ENCODE data around the gene GRIN2C.

GRIN2C gene

DNA sequence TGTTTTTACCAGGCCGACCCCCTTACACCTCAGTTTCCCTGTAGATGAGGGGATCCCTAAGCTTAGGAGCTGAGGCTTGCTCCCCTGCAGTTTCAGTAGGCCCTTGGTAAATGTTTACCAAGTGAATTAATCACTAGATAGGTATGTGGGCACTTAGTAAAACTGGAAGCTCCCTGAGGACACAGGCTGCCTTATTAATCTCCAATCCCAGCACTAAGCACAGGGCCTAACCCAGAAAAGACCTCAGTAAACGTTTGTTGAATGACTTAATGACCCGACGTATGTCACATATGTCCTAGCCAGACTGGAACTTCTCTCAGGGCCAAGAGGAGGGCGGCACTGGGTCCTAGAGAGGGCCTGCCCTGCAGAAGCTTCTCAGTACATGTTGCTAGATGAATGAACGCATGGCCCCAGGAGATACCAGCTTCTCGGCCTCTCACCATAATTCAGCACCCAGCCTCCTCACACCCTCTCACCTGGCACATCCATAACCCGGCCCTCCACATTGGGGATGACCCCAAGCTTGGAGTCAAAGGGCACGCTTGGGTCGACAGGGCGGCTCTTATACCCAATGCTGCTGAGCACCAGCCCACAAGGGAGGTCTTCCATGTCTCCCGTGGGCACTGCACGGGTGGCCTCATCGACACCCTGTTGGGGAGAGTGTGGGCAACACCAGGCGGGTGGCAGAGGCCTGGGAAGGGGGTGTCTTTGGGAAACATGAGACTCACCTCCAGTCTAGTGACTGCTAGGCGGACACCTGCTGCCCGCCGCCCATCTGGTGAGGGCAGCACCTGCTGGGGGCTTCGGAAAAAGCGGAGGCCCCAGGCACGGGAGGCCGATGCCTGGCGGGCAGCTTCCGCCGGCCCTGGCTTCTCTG lies 4.0 kb upstream of the GRIN2C start:
- DNase-seq = no peak

DNA sequence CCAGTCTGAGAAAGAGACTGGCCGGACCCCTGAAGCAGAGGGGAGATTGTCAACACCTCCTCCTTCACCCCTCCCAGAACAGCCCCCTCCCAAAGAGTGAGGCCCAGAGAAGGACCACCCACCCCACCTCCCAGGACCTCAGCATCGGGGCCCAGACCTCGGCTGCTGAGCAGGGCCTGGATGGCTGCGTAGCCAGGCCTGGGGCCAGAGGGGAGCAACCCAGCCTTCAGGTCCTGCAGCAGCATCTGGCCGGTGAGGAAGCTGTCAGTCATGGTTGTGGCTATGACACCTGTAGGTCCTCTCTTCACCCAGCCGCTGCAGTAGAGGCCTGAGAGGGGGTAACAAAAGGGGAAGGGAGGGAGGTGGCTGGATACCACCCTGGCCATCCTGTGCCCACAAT lies 3.2 kb upstream of the GRIN2C start:
- no peak for DNase-seq

DNA sequence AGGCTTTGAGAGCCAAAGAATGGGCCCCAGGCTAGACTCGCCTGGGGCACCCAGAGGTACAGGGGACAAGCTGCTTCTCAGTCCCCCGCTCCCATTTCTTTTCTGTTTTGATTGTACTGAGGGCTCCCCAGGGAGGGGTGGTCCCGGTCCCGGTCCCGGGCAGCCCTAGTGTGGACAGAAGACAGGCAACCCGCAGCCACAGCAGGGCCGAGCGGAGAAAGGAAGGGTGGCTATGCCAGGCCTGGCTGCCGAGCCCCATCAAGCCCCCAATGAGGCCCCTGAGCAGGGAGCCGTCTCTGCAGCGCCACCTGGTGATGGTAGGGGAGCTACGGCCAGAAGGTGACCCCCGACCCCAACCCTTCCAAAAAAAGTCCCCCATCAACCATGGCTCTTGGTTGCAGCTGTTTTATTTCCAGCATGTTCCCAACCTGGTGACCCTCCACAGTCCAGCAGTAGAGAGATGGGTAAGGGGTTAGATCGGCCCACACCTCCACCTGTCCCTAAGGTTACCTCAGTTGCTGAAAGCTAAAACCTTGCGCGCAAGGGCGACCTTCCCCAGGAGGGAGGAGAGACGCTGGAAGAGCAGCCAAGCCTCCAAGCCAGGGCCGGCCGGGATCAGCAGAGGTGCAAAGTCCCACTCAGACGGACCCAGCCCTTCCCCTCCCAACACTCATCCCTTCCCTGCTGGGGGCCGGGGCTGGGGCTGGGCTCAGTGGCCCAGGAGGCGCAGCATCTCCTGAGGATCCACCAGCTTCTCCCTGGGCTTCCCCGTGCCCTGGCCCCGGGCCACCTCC lies 2.6 kb upstream of the GRIN2C start:
- DNase-seq = peak; percentile 66

DNA sequence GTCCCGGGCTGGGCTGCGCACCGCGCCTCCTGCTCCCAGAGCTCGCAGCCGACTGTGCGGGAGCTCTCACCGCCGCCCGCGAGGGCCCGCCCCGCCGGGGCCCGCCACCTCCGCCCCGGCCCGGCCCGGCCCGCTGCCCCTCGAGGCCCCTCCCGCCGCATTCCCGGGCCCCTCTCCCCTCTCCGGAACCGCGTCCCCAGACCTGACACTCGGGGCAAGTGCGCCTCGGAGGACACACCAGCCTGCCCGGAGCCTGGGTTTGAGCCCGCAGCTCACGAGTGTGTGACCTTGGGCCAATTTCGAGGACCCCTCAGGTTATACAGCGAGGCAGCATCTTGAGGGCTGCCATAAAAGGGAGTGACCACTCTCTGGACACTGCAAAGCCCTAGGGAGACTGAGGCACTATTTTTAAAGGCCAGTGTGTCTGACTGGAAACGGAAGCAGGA lies 2.0 kb upstream of the GRIN2C start:
- DNase-seq = no peak

DNA sequence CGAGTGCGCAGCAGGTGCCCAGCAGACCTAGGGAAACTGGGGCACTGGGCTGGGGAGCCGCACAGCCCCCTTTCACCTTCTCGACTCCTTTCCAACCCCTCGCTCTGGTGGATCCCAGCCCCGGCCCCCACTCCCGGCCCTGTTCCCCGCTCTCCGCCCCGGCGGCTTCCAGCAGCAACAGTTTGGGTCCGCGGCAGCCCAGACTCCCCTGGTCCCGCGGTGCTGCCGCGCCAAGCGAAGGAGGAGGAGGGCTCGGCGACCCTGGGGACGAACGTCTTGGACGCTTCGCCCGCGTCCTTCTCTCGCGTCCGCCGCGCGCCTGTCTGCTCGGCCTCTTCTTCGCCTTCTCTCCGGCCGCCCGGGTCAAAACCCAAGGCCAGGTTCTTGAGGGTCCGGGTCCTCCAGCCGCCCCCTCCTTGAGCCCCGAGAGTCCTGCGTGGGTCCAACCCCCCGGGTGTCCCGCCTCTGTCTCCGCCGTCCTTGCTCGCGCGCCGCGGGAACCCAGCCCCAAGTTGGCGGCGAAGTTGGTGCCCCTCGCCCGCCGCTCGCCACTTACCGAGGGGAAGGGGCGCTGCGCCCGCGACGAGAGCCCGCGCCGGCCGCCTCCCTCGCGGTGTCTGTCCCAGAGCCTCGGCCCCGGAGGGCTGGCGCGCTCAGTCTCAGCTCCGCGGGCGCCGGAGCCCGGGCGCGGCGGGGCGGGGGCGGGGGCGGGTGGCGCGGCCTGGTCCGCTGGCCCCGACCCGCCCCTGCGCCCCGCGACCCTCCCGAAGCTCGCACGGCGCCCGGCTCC lies 1.4 kb upstream of the GRIN2C start:
- no peak for DNase-seq

DNA sequence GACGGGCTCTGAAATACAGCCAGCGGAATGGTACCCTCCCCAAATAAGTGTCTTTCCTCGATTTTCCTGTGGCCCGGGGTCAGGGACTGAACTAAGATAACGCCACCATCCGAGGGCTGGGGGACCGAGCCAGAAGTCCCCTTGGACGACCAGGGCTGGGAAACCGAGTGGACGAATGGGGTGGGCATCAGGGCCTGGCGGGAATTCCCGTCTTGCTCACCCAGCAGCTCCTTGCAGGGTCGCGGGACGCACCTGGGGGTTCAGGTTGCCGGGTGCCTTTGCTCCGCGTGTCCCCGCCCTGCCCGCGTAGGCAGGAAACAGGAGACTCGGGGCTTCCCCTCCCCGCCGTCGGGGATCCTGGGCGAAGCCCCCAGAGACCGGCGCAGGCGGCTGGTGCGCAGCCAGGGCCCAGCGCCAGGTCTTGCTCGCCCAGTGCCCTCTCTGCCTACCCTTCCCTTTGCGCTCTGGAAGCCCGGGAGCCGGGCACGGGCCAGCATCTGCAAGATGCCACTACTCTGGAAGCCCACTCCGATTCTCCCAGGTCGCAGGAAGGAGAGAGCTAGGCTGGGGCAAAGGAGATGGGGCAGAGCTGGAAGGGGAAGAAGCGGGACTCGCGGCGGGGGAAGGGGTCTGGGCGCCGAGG lies 665 bp upstream of the GRIN2C start:
- no peak for DNase-seq

DNA sequence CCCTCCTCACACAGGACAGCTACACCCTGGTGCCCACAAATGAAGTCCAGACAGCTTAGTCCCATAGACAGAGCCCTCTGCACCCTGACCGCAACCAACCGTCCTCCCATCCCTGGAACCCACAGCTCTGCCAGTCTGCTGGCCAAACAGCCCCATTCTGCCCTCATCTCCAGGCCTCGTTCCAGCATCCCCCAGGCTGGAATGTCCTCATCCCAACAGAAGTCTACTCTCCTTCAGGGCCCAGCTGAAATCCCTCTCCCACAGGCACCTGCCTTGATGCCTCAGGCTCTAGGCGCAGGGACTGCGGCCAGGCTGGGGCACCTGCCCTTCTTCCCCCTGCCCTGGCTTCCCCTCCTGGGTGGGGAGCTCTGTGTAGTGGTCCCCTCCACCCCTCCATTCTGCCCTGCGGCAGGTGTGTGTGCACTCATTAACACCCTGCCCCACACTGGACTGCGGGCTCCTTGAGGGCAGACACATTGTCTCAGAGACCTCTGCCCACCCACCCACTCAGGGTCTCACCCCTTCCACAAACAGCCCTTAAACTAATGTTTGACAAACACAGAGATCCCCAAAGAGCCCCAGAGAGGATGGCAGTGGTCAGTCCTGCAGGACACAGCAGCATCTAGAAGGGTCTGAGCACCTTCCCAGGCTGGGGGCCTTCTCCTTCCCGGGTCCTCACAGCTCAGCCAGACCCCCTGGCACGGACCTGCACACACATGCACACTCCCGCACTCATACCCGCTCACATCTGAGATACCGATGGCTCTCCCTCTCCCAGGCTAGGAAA lies 820 bp downstream of the GRIN2C start:
- DNase-seq = no peak

DNA sequence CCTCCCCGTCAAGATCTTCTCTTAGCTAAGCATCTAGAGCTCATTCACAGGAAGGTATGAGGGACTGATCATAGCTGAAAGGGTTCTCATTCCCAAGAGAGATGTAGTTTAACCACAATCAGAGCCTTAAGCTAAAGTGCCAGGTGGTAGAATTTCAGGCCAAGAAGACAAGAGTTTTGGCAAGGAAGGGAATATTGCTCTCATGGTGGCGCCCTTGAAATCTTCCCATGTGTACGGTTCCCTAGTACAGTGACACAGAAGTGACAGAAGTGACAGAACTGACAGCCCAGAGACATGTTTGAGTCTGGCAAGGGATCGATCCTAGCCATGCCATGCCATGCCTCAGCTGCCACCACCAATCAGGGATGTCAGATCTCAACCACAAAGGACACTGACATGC lies 2.5 kb downstream of the GRIN2C start:
- no peak for DNase-seq

DNA sequence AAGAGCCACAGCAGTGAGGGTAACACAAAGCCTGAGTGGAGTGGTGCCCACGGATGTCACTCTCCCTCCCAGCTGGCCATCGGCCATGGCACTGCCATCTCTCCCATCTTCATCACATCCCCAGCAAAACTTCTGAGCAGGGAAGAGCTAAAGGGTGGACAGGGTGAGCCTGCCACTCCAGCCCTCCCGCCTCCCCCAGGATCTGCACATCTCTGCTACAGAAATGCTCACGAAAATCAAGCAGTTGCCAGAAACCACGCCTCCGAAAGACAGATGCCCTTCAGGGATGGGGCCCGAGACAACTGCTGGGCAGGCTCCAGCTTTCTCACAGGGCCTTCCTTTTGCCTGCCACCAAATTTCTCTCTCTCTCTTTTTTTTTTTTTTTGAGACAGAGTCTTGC lies 3.6 kb downstream of the GRIN2C start:
- no peak for DNase-seq

DNA sequence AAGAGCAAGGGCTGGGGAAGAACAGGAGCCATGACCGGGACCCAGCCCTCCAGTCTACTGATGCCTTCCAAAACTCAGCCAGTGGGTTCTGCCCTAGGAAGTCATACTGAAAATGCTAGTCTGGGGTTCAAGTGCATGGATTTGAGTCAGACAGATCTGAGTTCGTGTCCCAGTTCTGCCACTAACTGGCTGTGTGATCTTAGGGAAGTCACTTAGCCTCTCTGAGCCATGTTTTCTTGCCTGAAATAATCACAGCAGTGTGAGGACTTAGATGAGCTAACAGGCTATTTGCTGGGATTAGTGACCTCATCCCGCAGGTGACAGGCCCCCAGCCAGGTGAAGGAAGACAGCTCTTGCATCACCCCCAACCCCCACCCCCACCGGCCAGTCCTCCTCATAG lies 4.4 kb downstream of the GRIN2C start:
- no peak for DNase-seq

DNA sequence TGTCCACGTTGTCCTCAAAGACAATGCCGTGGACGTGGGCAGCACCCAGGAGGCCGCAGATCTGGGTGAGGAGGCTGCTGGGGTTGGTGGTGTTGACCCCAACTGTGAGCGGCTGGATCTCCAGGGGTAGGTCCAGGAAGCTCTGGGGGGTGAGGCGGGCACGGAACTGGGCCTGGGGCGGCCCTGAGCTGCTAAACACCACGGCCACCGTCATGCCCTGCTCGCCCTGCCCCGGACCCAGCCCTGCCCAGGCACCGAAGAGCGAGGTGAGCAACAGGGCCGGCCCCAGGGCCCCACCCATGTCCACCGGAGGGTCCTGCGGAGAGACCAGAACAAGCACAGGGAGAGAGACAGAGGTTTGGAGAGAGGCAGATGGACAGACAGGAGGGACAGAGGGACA lies 4.9 kb downstream of the GRIN2C start:
- no peak for DNase-seq

DNA sequence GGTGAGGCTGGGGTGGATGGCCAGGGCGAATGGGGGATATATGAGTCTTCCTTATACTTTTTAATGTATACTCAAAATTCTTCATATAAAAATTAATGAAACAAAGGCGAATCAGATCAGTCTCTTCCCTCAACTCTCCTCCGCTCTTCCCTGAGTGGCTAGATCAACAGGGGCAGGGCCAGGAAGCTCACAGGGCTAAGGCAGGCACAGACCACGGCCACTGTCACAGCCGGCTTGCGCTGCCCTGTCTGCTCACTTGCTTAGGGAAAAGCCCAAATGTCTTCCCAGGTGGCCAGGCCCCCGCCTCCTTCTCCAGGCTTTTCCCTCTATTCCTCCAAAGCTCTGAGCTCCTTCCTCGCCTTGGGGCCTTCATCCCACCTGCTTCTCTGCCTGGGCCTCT lies 6.0 kb downstream of the GRIN2C start:
- no peak for DNase-seq

DNA sequence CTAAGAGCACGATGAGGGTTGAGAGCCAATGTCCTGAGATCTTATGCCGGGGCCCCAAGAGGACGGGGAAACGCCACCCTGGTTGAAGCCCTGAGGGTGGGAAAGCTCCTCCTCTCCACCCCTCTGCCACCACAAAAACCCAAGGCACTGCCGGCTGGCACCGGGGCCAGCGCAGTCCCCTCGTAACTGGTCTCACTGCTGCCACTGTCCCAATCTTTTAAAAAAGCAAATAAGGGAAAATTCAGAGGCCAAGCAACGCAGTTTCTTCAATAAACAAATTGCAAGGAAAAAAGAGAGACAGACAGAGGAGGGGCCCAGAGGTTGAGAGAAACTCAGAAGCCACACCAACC lies 6.7 kb downstream of the GRIN2C start:
- DNase-seq = no peak

DNA sequence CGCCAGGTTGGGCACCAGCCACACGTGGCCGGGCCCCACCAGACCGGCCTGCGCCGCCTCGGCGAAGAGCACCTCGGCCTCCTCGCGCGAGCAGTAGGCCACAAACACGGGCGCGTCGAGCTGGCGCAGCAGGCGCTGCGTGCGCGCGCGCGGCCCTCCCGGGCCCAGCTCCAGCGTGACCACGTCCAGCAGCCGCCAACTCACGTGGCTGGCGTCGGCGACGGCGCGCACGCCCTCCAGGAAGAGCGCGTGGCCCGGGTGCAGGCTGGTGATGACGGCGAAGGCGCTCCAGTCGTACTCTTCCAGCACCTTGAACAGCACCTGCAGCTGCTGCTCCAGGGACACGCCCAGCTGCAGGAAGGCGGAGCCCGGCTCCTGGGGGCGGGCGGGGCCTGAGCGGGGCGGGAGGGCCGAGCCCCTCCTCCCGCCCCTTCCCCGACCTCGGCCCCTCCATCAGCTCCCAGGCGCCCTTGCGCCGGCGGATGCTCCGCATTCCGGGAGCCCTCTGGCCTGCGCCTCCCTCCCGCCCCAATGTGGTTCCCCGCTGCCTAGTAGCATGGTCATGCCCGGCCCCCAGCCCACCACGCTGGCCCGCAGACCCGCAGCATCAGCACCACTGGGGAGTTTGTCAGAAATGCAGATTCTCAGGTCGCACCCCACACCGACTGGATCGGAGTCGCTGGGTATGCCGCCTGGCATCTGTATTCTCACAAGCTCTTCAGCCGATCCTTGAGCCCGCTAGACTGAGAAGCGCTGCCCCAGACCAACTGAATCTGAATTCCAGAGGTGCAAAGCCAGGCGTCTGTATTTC lies 7.2 kb downstream of the GRIN2C start:
- DNase-seq = peak; percentile 41

DNA sequence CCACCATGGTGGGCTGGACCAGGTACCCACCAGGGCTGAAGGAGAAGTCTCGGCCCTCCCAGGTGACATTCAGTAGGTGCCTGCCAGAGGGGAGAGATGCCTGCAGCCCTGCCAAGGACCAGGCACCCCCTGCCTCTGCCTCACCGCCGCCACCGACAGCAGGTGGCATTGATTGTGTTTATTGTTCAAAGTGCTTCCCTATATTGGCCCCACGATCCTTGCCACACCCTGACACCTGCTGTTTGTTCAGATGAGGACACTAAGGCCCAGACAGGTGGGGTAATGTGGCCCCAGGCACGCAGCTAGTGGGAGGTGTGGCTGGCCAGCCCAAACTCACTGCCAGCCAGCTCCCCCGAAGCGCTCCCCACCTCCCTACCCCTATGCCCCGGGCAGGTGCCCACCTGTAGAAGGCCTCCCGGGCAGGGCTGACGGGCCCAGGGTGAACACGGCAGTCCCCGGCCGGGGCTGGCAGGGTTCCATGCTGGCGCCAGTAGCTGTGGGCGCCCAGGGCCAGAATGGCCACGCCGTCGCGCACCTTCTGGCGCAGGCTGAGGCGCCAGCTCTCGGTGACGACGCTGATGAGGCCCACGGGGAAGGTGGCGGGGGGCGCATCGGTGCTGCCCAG lies 8.0 kb downstream of the GRIN2C start:
- no peak for DNase-seq

DNA sequence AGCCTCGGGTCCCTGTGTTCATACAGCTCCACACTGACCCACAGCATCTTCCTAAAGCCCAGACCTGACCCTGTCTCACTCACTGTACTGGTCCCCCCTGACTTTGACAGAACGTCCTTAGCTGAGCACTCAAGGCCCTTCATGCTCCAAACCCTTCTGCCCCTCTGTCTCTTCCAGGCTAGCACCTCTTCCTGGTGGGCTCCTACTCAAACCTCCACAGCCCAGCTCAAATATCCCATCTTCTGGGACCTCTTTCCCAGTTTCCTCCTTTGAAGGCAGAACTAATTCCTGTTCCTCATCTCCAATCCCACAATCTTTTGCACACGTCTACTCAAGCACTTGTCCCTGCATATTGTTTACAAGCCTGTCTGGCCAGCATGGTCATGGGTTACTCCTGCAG lies 8.8 kb downstream of the GRIN2C start:
- DNase-seq = no peak

DNA sequence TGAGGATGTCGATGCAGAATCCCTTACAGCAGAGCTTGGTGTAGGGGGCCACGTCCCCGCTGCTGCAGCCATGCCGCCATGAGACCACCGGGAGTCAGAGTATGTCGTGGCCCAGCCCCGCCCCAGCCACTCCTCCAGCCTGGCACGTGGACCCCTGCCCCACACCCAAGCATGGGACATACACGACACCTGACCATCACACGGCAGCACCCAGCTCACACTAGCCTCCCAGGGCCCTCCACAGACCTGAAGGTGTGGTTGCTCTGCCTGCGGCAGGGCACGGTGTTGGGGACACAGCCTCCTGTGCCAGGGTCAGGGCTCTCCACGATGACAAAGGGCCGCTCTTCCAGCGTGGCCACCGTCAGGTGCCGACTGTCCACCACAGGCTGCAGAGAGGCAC lies 9.4 kb downstream of the GRIN2C start:
- DNase-seq = no peak

DNA sequence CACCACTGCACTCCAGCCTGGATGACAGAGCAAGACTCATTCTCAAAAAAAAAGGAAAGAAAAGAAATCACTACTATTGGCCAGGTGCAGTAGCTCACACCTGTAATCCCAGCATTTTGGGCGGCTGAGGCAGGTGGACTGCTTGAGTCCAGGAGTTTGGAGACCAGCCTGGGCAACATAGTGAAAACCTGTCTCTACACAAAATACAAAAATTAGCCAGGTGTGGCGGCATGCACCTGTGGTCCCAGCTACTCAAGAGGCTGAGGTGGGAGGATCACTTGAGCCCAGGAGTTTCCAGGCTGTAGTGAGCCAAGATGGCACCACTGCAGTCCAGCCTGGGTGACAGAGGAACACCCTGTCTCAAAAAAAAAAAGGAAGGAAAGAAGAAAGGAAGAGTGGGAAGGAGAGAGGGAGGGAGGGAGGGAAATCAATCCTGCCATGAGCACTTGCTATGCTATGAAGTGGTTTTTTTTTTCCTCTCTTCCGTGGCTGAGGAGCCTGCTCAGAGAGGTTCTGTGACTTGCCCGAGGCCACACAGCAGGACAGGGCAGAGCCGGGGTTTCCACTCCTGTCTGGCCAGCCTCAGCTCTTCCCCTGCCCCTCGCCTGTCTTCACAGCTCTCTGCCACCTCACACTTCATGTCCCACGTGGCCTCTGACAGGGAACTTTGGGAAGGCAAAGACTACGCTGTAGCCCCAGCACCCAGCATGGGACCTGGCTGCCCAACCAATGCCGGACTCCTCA lies 10.9 kb downstream of the GRIN2C start:
- no peak for DNase-seq

DNA sequence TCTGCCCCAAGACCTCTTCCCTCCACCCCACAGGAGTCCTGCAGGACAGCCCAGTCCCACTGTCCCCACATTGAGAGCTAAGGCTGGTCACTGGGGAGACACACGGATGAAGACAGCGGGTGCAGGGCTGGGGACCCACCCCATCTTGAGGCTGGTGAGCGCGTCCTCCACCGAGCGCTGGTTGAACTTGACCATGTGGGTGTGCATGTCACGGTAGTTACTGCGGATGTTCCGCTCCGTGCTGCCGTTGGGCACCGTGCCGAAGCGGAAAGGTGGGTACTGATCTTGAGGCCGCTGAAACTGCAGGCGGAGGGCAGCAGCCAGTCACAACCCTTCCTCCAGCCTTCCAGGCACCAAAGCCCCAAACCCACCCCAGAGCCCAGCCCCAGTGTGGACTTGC lies 13.1 kb downstream of the GRIN2C start:
- DNase-seq = no peak

DNA sequence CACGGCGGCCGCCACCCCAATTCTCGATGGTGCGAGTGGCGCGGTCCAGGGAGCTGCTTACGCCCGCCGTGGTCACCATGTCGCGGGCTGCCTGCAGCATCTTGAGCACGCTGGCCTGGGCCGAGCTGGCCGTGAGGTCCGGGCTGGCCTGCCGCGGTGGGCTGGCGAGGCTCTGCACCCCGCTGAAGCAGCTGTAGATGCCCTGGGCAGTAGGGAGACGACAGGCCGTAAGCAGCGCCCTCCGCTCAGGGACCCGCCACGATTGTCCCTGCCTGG lies 16.4 kb downstream of the GRIN2C start:
- no peak for DNase-seq
